ENCODE results near the gene KCNJ12.

GRCh38 chr17:21394265-21394664 lies 18.1 kb downstream of the KCNJ12 start:
- TF ChIP-seq CTCF (conservative IDR thresholded peaks at IDR 0.05 in 1 of 2, IDR thresholded peaks at IDR 0.05 in 1 of 2; ENCODE audit: extremely low read depth in 1 of 2, insufficient read depth in 1 of 2, low read depth in 1 of 2, low read length in 2 of 2) = no peak
- TF ChIP-seq EZH2 (IDR thresholded peaks at IDR 0.05; ENCODE audit: borderline replicate concordance, low read length) = no peak
